Right lobe of liver (tissue), 4 donors: ENCODE data around the gene PBX4.

Source experiments
- POLR2A ChIP-seq: fragments of 450-650 bp; IDR thresholded peaks from one replicate; pipeline ENCODE4 v1.6.1; 2017; ENCODE audit warnings: antibody characterized with exemption, mild to moderate bottlenecking
- TF ChIP-seq, protein P1 (sequence below), 4 donors: fragments of 200-600 bp in 3 of 4; fragments of 450-650 bp in 1 of 4; IDR thresholded peaks; one replicate each; pipeline versions ENCODE4 v1.5.1 to v1.8.0; 2016 to 2022; ENCODE audit warnings: antibody characterized with exemption in 4 of 4, mild to moderate bottlenecking in 2 of 4
- donor health status: DM: no; HTN: no; CAD: no.
- donor health status: DM: no; HTN: no; CAD: no.
- donor health status: DM: no; HTN: yes; CAD: no.

GRCh38 chr19:19644054-19644388 is 25.5 kb upstream of the PBX4 start:
- TF ChIP-seq, protein P1, sequence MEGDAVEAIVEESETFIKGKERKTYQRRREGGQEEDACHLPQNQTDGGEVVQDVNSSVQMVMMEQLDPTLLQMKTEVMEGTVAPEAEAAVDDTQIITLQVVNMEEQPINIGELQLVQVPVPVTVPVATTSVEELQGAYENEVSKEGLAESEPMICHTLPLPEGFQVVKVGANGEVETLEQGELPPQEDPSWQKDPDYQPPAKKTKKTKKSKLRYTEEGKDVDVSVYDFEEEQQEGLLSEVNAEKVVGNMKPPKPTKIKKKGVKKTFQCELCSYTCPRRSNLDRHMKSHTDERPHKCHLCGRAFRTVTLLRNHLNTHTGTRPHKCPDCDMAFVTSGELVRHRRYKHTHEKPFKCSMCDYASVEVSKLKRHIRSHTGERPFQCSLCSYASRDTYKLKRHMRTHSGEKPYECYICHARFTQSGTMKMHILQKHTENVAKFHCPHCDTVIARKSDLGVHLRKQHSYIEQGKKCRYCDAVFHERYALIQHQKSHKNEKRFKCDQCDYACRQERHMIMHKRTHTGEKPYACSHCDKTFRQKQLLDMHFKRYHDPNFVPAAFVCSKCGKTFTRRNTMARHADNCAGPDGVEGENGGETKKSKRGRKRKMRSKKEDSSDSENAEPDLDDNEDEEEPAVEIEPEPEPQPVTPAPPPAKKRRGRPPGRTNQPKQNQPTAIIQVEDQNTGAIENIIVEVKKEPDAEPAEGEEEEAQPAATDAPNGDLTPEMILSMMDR (IDR thresholded peaks at IDR 0.05) = peak in 1 of 4 donors; percentile 2
- TF ChIP-seq POLR2A = no peak
